ENCODE measurements around the gene AHCYL2.
"Not testable (repeated sequence)": the region's sequence is repeated elsewhere in the genome, so short reads cannot be mapped to it uniquely, and the experiment has no call there.

AHCYL2 gene

DNA sequence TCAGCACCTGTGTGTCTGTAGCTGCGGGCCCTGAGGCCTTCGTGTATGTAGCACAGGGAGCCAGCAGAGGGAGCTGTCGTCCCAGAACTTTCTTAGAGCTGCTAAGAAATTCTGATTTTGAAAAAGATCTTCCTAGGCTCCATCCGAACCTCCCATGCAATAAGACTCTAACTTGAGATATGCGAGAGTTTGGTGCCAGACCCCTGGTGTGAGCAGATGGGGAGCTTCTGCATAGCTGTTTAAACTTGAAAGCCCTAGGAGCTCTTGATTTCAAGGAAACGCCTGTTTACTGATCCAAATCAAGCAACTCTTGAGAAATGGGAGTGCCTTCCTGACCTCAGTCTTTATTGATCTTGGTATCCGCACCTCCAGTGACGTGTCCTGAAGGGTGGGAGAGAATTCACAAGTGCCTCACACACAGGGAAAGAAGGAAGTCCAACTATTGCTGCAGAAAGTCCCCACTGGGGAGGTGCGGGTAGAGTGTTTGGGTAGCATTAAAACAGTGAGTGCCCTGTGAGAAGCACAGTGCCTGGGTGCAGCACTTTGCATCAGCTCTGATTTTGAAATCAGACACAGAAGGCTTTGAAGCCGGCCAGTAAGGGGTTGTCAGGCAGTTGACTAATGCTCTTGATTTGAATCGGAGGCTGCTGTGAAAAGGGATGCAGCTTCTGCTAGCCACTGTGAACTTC is 143.0 kb downstream of the AHCYL2 start:
- ATAC-seq (replicated peaks), result peak; percentile 81
- peak; percentile 66 to 73 (median 69) for DNase-seq
- Mint-ChIP-seq H3K4me1 (ENCODE audit: low read depth in 2 of 2) (peaks cover 13 to 15% of the 10 kb centered on the region in 2 donors), H3K9me3 (no peaks in the 10 kb centered on the region), H3K27me3 (no peaks in the 10 kb centered on the region), H3K4me3 (peak overlapping the region; percentile 73), H3K36me3 (ENCODE audit: insufficient read depth) (peaks cover 4% of the 10 kb centered on the region), H3K27ac (peak overlapping the region in 1 of 2 donors; percentile 73)

- Mint-ChIP-seq H3K4me1 (ENCODE audit: low read depth in 2 of 2) (peaks cover 13 to 15% of the 10 kb centered on the region in 2 donors), H3K27me3 (no peaks in the 10 kb centered on the region), H3K4me3 (peak overlapping the region; percentile 73), H3K27ac (peak overlapping the region in 1 of 2 donors; percentile 73), H3K9me3 (no peaks in the 10 kb centered on the region), H3K36me3 (ENCODE audit: insufficient read depth) (peaks cover 4% of the 10 kb centered on the region)
- ATAC-seq (replicated peaks) (peak; percentile 28), DNase-seq (no peak)
Measured at GRCh38 chr7:129368389-129368986, 143.7 kb downstream of the AHCYL2 start.

- not testable (repeated sequence) for H3K36me3 Mint-ChIP-seq (ENCODE audit: insufficient read depth)
Measured at GRCh38 chr7:129369447-129369846, 144.6 kb downstream of the AHCYL2 start.

DNA sequence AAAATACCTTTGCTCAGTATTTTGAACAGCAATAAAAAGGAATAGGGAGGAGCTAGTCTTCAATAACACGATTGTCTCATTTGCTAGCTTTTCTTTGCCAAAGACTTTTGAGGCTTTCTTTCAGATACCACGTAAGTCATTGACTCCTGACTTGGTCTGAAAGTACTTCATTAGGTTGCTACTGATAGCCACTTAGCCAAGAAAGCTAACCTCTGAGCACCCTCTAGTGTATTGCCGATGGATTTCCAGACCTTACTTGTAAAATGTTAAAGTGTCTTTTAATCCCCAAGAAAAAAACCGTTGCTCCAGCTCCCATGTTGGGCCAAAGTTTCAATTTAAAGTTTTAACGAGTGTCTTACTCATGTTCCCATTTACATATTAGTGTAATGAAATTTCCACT is 146.0 kb downstream of the AHCYL2 start:
- DNase-seq, result no peak
- H3K27me3 Mint-ChIP-seq, result no peaks in the 10 kb centered on the region
- H3K9me3 Mint-ChIP-seq, result no peaks in the 10 kb centered on the region
- no peak for ATAC-seq (replicated peaks)
- no peak overlapping the region for H3K4me3 Mint-ChIP-seq
- H3K36me3 Mint-ChIP-seq (ENCODE audit: insufficient read depth), result peaks cover 4% of the 10 kb centered on the region
- peaks cover 13 to 15% of the 10 kb centered on the region in 2 donors for H3K4me1 Mint-ChIP-seq (ENCODE audit: low read depth in 2 of 2)
- no peak overlapping the region for H3K27ac Mint-ChIP-seq

More at GRCh38 chr7:129369447-129369846, 144.6 kb downstream of the AHCYL2 start:
- not testable (repeated sequence) for ATAC-seq (replicated peaks); H3K27me3 Mint-ChIP-seq; H3K9me3 Mint-ChIP-seq; H3K27ac Mint-ChIP-seq; H3K4me3 Mint-ChIP-seq; DNase-seq
- peaks cover 13 to 15% of the 10 kb centered on the region in 2 donors for H3K4me1 Mint-ChIP-seq (ENCODE audit: low read depth in 2 of 2)

DNA sequence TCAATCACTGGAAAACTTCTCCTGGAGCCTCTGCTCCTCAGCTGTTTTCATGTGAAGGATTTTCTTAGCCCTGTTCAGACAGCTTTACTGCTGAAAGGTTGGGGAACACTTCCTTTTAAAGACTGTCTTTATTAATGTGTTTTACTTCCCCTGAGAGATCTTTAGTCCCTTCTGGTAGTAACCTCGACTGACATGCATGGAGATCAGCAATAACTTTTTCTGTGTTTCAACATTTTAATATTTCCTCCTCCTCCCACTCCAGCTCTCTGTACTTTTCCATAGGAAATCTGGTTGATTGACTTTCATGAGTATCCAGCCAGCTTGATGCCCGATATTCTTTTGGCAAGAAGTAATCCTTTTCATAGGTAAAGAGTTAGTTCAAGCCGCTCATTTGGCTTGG is 146.7 kb downstream of the AHCYL2 start:
- Mint-ChIP-seq H3K4me1 (ENCODE audit: low read depth in 2 of 2) (peaks cover 14 to 16% of the 10 kb centered on the region in 2 donors), H3K36me3 (ENCODE audit: insufficient read depth) (peaks cover 4% of the 10 kb centered on the region), H3K27ac (no peak overlapping the region), H3K9me3 (no peaks in the 10 kb centered on the region), H3K4me3 (no peak overlapping the region), H3K27me3 (no peaks in the 10 kb centered on the region)
- DNase-seq (no peak), ATAC-seq (replicated peaks) (no peak)

- Mint-ChIP-seq H3K27ac (no peak overlapping the region), H3K36me3 (ENCODE audit: insufficient read depth) (peaks cover 4% of the 10 kb centered on the region), H3K4me1 (ENCODE audit: low read depth in 2 of 2) (peaks cover 6 to 13% of the 10 kb centered on the region in 2 donors), H3K4me3 (no peak overlapping the region), H3K9me3 (no peaks in the 10 kb centered on the region), H3K27me3 (no peaks in the 10 kb centered on the region)
- no peak for ATAC-seq (replicated peaks)
- no peak for DNase-seq
Measured at GRCh38 chr7:129373651-129374428, 149.0 kb downstream of the AHCYL2 start.

DNA sequence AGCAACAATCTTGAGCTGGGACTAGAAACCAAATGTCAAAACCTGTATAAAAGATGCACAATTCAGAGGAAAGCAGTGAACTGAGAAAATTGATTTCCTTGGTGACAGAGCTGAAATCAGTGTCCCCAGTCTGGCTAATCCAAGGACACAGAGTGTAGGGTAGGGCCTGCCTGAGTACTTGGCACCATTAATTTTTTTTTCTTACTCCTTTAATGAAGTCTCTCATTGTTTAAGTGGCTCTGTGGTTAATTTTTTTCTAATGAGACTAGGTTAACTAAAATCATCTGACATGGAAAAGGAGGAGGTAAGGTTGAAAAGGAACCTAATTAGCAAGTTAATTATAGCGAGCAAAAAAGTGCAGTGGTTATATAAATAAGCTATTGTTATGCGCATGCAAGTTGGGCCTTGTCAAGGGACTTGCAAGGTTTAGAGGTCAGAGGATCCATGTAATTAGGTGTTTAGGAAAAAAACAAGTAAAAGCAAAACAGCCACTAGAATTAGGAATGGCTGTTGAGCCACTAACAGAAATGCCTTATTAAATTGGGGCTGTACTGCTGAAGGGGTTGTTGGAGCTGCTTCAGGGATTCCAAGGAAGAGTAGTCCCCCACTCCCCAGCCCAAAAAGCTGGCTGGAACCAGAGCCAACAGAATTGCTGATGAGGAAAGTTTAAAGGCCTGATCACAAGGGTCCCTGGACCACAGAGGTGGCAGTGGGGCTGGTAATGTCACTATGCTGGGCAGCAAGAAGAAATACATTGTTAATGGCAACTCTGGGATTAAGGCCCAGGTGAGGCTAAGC is 150.5 kb downstream of the AHCYL2 start:
- Mint-ChIP-seq H3K4me1 (ENCODE audit: low read depth in 2 of 2) (peaks cover 6 to 12% of the 10 kb centered on the region in 2 donors), H3K9me3 (no peaks in the 10 kb centered on the region), H3K27ac (no peak overlapping the region), H3K27me3 (no peaks in the 10 kb centered on the region), H3K36me3 (ENCODE audit: insufficient read depth) (no peaks in the 10 kb centered on the region), H3K4me3 (no peak overlapping the region)
- DNase-seq (no peak), ATAC-seq (replicated peaks) (no peak)

GRCh38 chr7:129376076-129376777 is 151.4 kb downstream of the AHCYL2 start:
- no peak overlapping the region for H3K4me3 Mint-ChIP-seq
- H3K36me3 Mint-ChIP-seq (ENCODE audit: insufficient read depth), result no peaks in the 10 kb centered on the region
- H3K27ac Mint-ChIP-seq, result no peak overlapping the region
- no peaks in the 10 kb centered on the region for H3K27me3 Mint-ChIP-seq
- H3K4me1 Mint-ChIP-seq (ENCODE audit: low read depth in 2 of 2), result peaks cover 6 to 12% of the 10 kb centered on the region in 2 donors
- no peaks in the 10 kb centered on the region for H3K9me3 Mint-ChIP-seq
- ATAC-seq (replicated peaks) (peak; percentile 79), DNase-seq (peak; percentile 31 to 41 (median 32))

- Mint-ChIP-seq H3K4me1 (ENCODE audit: low read depth in 2 of 2) (peaks cover 9 to 12% of the 10 kb centered on the region in 2 donors), H3K27me3 (no peaks in the 10 kb centered on the region), H3K9me3 (no peaks in the 10 kb centered on the region), H3K27ac (peak overlapping the region in 1 of 2 donors; percentile 15), H3K4me3 (no peak overlapping the region), H3K36me3 (ENCODE audit: insufficient read depth) (peaks cover under 1% of the 10 kb centered on the region)
- peak; percentile 42 for ATAC-seq (replicated peaks)
- DNase-seq, result no peak
Measured at GRCh38 chr7:129376778-129377700, 152.2 kb downstream of the AHCYL2 start.

- no peak for ATAC-seq (replicated peaks)
- peak overlapping the region in 1 of 2 donors; percentile 13 for H3K27ac Mint-ChIP-seq
- DNase-seq, result no peak
- H3K9me3 Mint-ChIP-seq, result no peaks in the 10 kb centered on the region
- H3K27me3 Mint-ChIP-seq, result no peaks in the 10 kb centered on the region
- H3K4me1 Mint-ChIP-seq (ENCODE audit: low read depth in 2 of 2), result peaks cover 5 to 7% of the 10 kb centered on the region in 2 donors
- H3K36me3 Mint-ChIP-seq (ENCODE audit: insufficient read depth), result peaks cover 3% of the 10 kb centered on the region
- no peak overlapping the region for H3K4me3 Mint-ChIP-seq
Measured at GRCh38 chr7:129381710-129382484, 157.1 kb downstream of the AHCYL2 start.

GRCh38 chr7:129383542-129384132 is 158.8 kb downstream of the AHCYL2 start:
- Mint-ChIP-seq H3K27me3 (no peaks in the 10 kb centered on the region), H3K36me3 (ENCODE audit: insufficient read depth) (peaks cover 3% of the 10 kb centered on the region), H3K4me3 (no peak overlapping the region), H3K4me1 (ENCODE audit: low read depth in 2 of 2) (peaks cover 0 to 3% of the 10 kb centered on the region in 2 donors), H3K27ac (no peak overlapping the region), H3K9me3 (no peaks in the 10 kb centered on the region)
- DNase-seq, result no peak
- ATAC-seq (replicated peaks), result no peak
